KMS-11 (cell line): ENCODE results near the gene HNRNPUL1.
A peak's percentile ranks its signal among the peaks of the same experiment; 100 is the strongest.

ENCODE experiments used
- H2AFZ ChIP-seq: fragments of 200-600 bp; sonication (generic); 2 replicates; pipeline ENCODE4 v1.6.1; 2016; ENCODE audit warnings: antibody characterized with exemption, mixed run types, low read depth
- H3K27ac ChIP-seq: fragments of 200-600 bp; sonication (generic); 2 replicates; pipeline ENCODE4 v1.6.1; 2016; ENCODE audit warnings: mild to moderate bottlenecking, mixed run types
- H3K27me3 ChIP-seq: fragments of 200-600 bp; sonication (generic); 2 replicates; pipeline ENCODE4 v1.6.1; 2017; ENCODE audit warnings: mild to moderate bottlenecking, low read depth, mixed run types, moderate library complexity; ENCODE audit not compliant: insufficient read depth
- H3K36me3 ChIP-seq: fragments of 200-600 bp; sonication (generic); 2 replicates; pipeline ENCODE4 v1.6.1; 2017; ENCODE audit warnings: mild to moderate bottlenecking, mixed run types; ENCODE audit not compliant: insufficient read depth
- H3K4me1 ChIP-seq: fragments of 200-600 bp; sonication (generic); 2 replicates; pipeline ENCODE4 v1.6.1; 2016; ENCODE audit warnings: mild to moderate bottlenecking, low read depth, mixed run types; ENCODE audit not compliant: poor library complexity, severe bottlenecking
- H3K4me2 ChIP-seq: fragments of 200-600 bp; sonication (generic); 2 replicates; pipeline ENCODE4 v1.7.0; 2016; ENCODE audit warnings: mild to moderate bottlenecking, mixed run types
- H3K4me3 ChIP-seq: fragments of 200-600 bp; sonication (generic); IDR thresholded peaks from 2 replicates; pipeline ENCODE4 v1.6.1; 2017; ENCODE audit warnings: low read depth, low read length, mixed read lengths; ENCODE audit not compliant: insufficient read depth
- H3K79me2 ChIP-seq: fragments of 200-600 bp; sonication (generic); 2 replicates; pipeline ENCODE4 v1.6.1; 2016; ENCODE audit warnings: low read depth, mixed run types; ENCODE audit not compliant: insufficient read depth
- H3K9ac ChIP-seq: fragments of 200-600 bp; sonication (generic); 2 replicates; pipeline ENCODE4 v1.6.1; 2016; ENCODE audit warnings: mild to moderate bottlenecking, mixed run types
- H4K20me1 ChIP-seq: fragments of 200-600 bp; sonication (generic); 2 replicates; pipeline ENCODE4 v1.6.1; 2016; ENCODE audit warnings: mild to moderate bottlenecking, mixed run types; ENCODE audit not compliant: insufficient read depth
- TF ChIP-seq, protein P1 (sequence below): fragments of 200-600 bp; sonication (generic); conservative IDR thresholded peaks from 2 replicates; pipeline ENCODE4 v1.6.1; 2017; ENCODE audit warnings: low read depth, mild to moderate bottlenecking, antibody characterized with exemption, low read length, moderate library complexity, mixed read lengths

HNRNPUL1 gene

DNA sequence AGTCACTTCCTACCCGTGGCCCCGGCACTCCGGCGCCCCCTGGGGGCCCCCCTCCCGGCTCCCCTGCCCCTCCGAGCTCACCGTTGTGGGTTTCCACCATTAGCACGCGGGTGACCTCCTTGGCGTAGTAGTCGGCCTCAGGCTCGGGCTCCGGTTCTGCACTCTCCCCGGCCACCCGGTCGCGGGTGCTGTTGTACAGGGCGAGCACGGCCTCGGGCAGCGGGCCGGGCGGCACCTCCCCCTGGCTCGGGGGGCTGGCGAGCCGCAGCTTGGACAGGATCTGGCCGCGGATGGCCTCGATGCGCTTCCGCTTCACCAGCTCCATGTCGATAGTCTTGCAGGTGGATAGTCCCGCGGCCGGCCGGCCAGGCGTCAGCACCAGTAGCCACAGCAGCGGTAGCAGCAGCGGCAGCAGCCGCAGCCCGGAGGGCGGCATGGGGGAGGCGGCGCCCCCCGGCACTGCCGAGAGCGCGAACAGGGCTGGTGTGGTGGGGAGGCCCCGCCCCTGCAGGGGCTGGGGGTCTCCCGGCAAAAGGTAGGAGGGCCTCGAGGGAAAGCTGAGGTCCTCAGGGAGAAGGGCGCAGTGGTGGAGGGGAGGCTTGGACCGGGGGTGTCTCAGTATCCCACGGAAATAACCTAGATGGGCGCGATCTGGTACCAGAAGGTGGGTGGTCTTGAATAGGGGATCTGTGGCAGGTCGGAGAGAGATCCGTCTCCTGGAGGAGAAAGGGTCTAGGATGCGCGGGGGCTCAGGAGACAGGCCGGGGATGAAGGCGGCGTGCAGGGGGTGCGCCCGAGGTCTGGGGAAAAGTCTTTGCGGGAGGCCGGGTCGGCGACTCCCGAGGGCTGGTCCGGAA lies 88.7 kb downstream of the HNRNPUL1 start:
- Histone ChIP-seq H3K4me2 (peak overlapping the region; percentile 95), H2AFZ (peak overlapping the region; percentile 70), H3K27me3 (no peaks in the 10 kb centered on the region), H3K27ac (peak overlapping the region; percentile 72), H3K4me3 (peak overlapping the region; percentile 29), H3K9ac (peak overlapping the region; percentile 86), H3K4me1 (peaks cover 32% of the 10 kb centered on the region), H3K36me3 (no peaks in the 10 kb centered on the region; the same call in 1 of the 2 replicates), H3K79me2 (peaks cover 46% of the 10 kb centered on the region), H4K20me1 (no peaks in the 10 kb centered on the region)
- TF ChIP-seq, protein P1, sequence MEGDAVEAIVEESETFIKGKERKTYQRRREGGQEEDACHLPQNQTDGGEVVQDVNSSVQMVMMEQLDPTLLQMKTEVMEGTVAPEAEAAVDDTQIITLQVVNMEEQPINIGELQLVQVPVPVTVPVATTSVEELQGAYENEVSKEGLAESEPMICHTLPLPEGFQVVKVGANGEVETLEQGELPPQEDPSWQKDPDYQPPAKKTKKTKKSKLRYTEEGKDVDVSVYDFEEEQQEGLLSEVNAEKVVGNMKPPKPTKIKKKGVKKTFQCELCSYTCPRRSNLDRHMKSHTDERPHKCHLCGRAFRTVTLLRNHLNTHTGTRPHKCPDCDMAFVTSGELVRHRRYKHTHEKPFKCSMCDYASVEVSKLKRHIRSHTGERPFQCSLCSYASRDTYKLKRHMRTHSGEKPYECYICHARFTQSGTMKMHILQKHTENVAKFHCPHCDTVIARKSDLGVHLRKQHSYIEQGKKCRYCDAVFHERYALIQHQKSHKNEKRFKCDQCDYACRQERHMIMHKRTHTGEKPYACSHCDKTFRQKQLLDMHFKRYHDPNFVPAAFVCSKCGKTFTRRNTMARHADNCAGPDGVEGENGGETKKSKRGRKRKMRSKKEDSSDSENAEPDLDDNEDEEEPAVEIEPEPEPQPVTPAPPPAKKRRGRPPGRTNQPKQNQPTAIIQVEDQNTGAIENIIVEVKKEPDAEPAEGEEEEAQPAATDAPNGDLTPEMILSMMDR: peak; percentile 73

DNA sequence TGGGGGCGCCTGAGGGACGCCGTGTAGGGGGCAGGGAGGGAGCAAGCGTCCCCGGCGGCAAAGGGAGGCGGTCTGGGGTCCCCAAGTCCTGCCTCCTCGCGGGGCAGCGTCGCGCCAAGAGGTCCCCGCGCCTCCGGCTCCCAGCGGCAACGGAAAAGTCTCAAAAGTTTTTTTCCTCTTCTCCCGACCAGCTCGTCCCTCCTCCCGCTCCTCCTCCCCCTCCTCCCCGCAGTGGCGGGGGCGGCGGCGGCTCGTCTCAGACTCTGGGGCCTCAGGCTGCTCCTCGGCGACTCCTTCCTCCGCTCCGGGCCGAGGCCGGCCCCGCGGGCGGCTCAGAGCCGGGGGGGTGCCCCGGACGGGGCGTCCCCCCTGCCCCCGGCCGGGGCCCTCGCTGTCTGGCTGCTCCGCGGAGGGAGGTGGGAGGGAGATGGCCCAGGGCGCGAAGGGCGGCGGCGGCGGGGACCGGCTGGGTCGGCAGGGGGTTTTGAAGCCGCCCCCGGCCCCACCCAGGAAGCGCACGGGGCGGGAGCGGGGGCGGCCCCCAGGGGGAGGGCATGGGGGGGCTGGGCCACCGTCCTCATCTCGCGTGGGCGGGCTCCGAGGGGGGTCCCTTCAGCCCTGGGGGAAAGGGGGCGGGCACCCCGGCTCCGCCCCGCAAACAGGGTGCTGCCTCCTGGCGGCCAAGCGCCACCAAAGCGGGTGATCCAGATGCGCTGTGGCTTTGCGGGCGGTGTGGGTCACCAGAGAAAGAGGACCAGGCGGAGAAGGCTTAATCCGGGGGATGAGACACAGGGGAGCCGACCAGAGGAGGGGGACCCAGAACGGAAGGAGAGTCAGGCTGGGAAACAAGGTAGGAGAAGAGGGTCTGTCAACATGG lies 89.5 kb downstream of the HNRNPUL1 start, which contains the start of gene TGFB1:
Gene TGFB1, minus strand, starts transcription at position 457 of the 877 bp plus-strand sequence. CDS start 878 bp downstream, outside the sequence.
- Histone ChIP-seq H2AFZ (peak within 1 kb of the TSS; percentile 70), H3K9ac (peak within 1 kb of the TSS; percentile 86), H3K4me2 (peak within 1 kb of the TSS; percentile 95), H3K4me3 (peak within 1 kb of the TSS; percentile 29), H3K4me1 (peaks cover 31% of the 10 kb centered on the region), H3K79me2 (peaks cover 45% of the 10 kb centered on the region), H3K27me3 (no peaks in the 10 kb centered on the region), H3K36me3 (no peaks in the 10 kb centered on the region; the same call in 1 of the 2 replicates), H4K20me1 (no peaks in the 10 kb centered on the region), H3K27ac (peak within 1 kb of the TSS; percentile 72)
- TF ChIP-seq, protein P1: peak; percentile 88

DNA sequence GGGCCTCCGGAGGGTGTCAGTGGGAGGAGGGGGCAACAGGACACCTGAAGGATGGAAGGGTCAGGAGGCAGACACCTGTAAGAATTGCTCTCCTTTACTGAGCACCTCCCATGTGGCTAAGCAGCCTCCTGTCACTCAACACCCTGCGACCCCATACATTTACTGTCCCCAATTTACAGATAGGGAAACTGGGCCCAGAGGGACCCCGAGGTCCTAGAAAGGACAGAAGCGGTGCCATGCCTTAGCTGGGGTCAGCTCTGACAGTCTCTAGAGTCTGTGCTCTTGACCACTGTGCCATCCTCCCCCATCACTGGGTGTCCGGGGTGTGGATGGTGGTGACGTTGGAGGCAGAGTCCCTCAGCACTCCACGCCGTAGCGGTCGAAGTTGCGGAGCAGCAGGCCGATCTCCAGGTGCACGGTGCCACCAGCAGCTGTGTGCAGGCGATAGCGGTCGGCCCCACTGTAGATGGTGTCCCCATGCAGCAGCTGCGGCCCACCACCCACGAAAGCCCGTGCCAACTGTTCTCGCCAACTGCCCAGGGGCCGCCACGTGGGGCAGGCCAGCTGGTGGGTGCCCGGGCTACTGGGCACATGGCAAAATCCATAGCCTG lies 90.3 kb downstream of the HNRNPUL1 start:
- Histone ChIP-seq H3K27me3 (no peaks in the 10 kb centered on the region), H3K79me2 (peaks cover 38% of the 10 kb centered on the region), H2AFZ (peak overlapping the region; percentile 13; the same call in 1 of the 2 replicates), H3K36me3 (no peaks in the 10 kb centered on the region; the same call in 1 of the 2 replicates), H3K4me2 (peak overlapping the region; percentile 85), H3K4me1 (peaks cover 24% of the 10 kb centered on the region), H3K27ac (no peak overlapping the region), H3K9ac (no peak overlapping the region; the same call in 1 of the 2 replicates), H4K20me1 (no peaks in the 10 kb centered on the region), H3K4me3 (no peak overlapping the region)
- TF ChIP-seq, protein P1: peak; percentile 40; the same call in 1 of the 2 replicates

DNA sequence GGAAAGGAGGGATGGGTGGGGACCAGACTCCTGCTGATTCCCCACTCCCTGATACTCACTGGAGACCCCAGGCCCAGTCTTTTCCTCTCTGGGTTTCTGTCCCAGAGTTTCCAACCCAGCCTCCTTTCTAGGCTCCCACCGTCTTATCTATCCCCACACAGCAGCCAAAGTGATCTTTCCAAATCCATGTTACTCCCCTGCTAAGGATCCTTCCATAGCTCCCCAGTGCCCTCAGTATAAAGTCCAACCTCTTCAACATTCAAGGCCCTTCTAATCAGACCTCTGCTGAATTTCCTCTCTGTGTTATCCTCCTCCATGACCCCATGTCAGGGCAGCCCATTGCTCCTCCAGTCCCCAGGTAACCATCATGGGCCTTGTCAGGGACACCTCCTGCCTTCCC lies 90.9 kb downstream of the HNRNPUL1 start:
- TF ChIP-seq, protein P1: no peak
- Histone ChIP-seq H3K79me2 (peaks cover 32% of the 10 kb centered on the region), H3K9ac (no peak overlapping the region), H3K4me3 (no peak overlapping the region), H3K4me2 (no peak overlapping the region), H3K27me3 (no peaks in the 10 kb centered on the region), H2AFZ (no peak overlapping the region), H4K20me1 (no peaks in the 10 kb centered on the region), H3K27ac (no peak overlapping the region), H3K4me1 (peaks cover 18% of the 10 kb centered on the region), H3K36me3 (no peaks in the 10 kb centered on the region)
